Measurements from ENCODE around the gene CYP26C1. TPM values are rescaled to one million over a fixed set of nuclear protein-coding genes. Genes with fewer than 3 reads are reported as not detected.

Gene CYP26C1
- total and polyA plus RNA-seq, 2 of the 4 experiments (the other 2 are of a cell fraction) = 0.02 TPM; not detected in 1

DNA sequence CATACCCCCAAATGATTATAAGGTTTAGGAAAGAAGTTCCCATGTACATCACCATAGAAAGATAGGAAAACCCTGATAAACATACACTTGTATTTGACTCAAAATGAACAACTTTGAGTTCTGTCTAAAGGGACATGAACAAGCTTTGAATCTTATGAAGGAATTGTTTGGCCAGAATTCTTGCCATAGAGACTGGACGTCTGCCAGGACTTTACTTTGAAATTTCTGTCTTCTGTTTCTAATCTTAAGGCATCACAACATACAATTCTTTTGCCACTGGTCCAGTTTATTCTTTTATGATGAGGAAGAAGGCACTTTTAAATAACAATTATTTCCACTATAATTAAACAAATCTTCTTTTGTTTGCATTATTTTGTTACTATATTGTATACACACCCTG lies 26.2 kb upstream of the CYP26C1 start:
- no CpG with 5 or more reads among the region's 1 CpG for WGBS, 2 experiments (ENCODE audit: extremely low coverage in 2 of 2, insufficient read length in 1 of 2)
- dilution Hi-C loops (cut with HindIII; ENCODE audit: low sequenced_read_pairs, unreplicated experiment) = no loop called here

More for the DNA sequence above, 26.2 kb upstream of the CYP26C1 start:
- H2BK120ac ChIP-seq (ENCODE audit: low read depth, low read length) = no peak overlapping the region
- H3K4ac ChIP-seq (ENCODE audit: low read depth, low read length) = no peak overlapping the region
- no peak overlapping the region for H3K23ac ChIP-seq (ENCODE audit: low read depth, low read length)
- H3K18ac ChIP-seq (ENCODE audit: low read depth, low read length) = no peak overlapping the region
- H2BK15ac ChIP-seq (ENCODE audit: low read depth, low read length) = no peak overlapping the region
- ATAC-seq (ENCODE audit: low read depth) (no peak), DNase-seq (no peak)
- H2BK5ac ChIP-seq (ENCODE audit: low read depth, low read length, poor library complexity, severe bottlenecking) = no peak overlapping the region
- no peak overlapping the region for H3K27ac ChIP-seq (ENCODE audit: insufficient read depth, low read length)
- in situ Hi-C loops (cut with MboI; ENCODE audit: low sequenced_read_pairs) = no loop called here
- no peak overlapping the region for H4K8ac ChIP-seq (ENCODE audit: low read depth in 2 of 2, low read length in 2 of 2)
- H3K9ac ChIP-seq (ENCODE audit: low read depth, low read length) = no peak overlapping the region
- H3K9me3 ChIP-seq (ENCODE audit: control insufficient read depth, insufficient read depth, low read length) = no peaks in the 10 kb centered on the region
- H3K4me1 ChIP-seq (ENCODE audit: control insufficient read depth, insufficient read depth, low read length) = peaks cover 12% of the 10 kb centered on the region
- H2AFZ ChIP-seq (replicated peaks; ENCODE audit: low read length, poor library complexity) = no peak overlapping the region
- POLR2A ChIA-PET (ENCODE audit: unreplicated experiment) = no interaction called here
- no peak overlapping the region for H4K91ac ChIP-seq (ENCODE audit: insufficient read depth, low read depth, low read length)
- no peaks in the 10 kb centered on the region for H3K36me3 ChIP-seq (ENCODE audit: control insufficient read depth, insufficient read depth, low read length)
- no peak overlapping the region for H2BK20ac ChIP-seq (ENCODE audit: low read depth, low read length)
- H4K5ac ChIP-seq (ENCODE audit: low read depth, low read length) = no peak overlapping the region
- no peak overlapping the region for H3K14ac ChIP-seq (replicated peaks; ENCODE audit: low read depth, low read length)
- no peak for TF ChIP-seq NFE2L2 (IDR thresholded peaks at IDR 0.05; ENCODE audit: low read depth, low read length)
- TF ChIP-seq POLR2A (IDR thresholded peaks at IDR 0.05; ENCODE audit: low read depth, low read length) = no peak
- no peak for TF ChIP-seq MAZ (IDR thresholded peaks at IDR 0.05; ENCODE audit: borderline replicate concordance, low read depth, low read length)
- no peak for TF ChIP-seq RFX5 (IDR thresholded peaks at IDR 0.05; ENCODE audit: low read depth, low read length)
- no peak for TF ChIP-seq CHD1 (IDR thresholded peaks at IDR 0.05; ENCODE audit: low read depth, low read length)
- no peak for TF ChIP-seq SMC3 (IDR thresholded peaks at IDR 0.05; ENCODE audit: low read depth, low read length)
- no peak for TF ChIP-seq BHLHE40 (IDR thresholded peaks at IDR 0.05; ENCODE audit: low read depth, low read length)
- no peak overlapping the region for H3K4me2 ChIP-seq (ENCODE audit: low read depth, low read length)
- H3K79me1 ChIP-seq (ENCODE audit: low read depth in 1 of 2, low read length in 2 of 2) = no peaks in the 10 kb centered on the region; a peak in 1 of 4 replicates
- 0 out of 2 replicates have a peak, but pooled peaks cover 6% of the 10 kb centered on the region for H3K9me1 ChIP-seq (ENCODE audit: insufficient read depth, low read length)
- intact Hi-C loops (cut with micrococcal nuclease) = no loop called here
- no peak overlapping the region for H2AK5ac ChIP-seq (ENCODE audit: low read depth, low read length)
- H4K20me1 ChIP-seq (ENCODE audit: insufficient read depth, low read length) = no peaks in the 10 kb centered on the region
- BruUV-seq (replicated peaks) = no TSS peak
- H3K27me3 ChIP-seq (ENCODE audit: control insufficient read depth, insufficient read depth, low read length) = no peaks in the 10 kb centered on the region
- no peak overlapping the region for H2AK9ac ChIP-seq (replicated peaks; ENCODE audit: low read depth, low read length, poor library complexity)
- CTCF ChIA-PET = interaction anchor here (0.6 to 0.7 kb wide), 2 partner anchors 17 to 28 kb away, joined by 3 to 4 read pairs; no protein-coding TSS in a partner anchor
- H3K4me3 ChIP-seq (ENCODE audit: insufficient read depth, low read depth, low read length) = no peak overlapping the region
- H3K56ac ChIP-seq (ENCODE audit: extremely low read depth, insufficient read depth, low read length) = no peak overlapping the region
